AG09319 (cell line): ENCODE results near the gene HELZ.

Experiments used
- DNase-seq: peaks from one replicate; pipeline ENCODE4 v3.0.0-alpha.2; 2010; ENCODE audit warnings: low read depth; ENCODE audit errors: extremely low read depth
- CTCF ChIP-seq: IDR thresholded peaks from 2 replicates; pipeline ENCODE4 v1.5.1; 2011; ENCODE audit warnings: low read depth, mild to moderate bottlenecking, inconsistent platforms, low read length, moderate library complexity

The HELZ gene

GRCh38 chr17:67038861-67039365 is 206.1 kb downstream of the HELZ start:
- no peak for DNase-seq
- no peak for TF ChIP-seq CTCF

GRCh38 chr17:67035131-67036083 is 209.6 kb downstream of the HELZ start:
- TF ChIP-seq CTCF, result no peak

GRCh38 chr17:67033613-67034012 is 211.4 kb downstream of the HELZ start:
- no peak for TF ChIP-seq CTCF
- no peak for DNase-seq

More at GRCh38 chr17:67035131-67036083, 209.6 kb downstream of the HELZ start:
- DNase-seq, result no peak

- DNase-seq, result no peak
- no peak for TF ChIP-seq CTCF
Observed at GRCh38 chr17:67032985-67033384, 212.0 kb downstream of the HELZ start.

- no peak for TF ChIP-seq CTCF
- DNase-seq, result no peak
Observed at GRCh38 chr17:67032382-67032781, 212.6 kb downstream of the HELZ start.

GRCh38 chr17:67030641-67031040 is 214.4 kb downstream of the HELZ start:
- no peak for DNase-seq
- no peak for TF ChIP-seq CTCF

- no peak for TF ChIP-seq CTCF
- no peak for DNase-seq
Observed at GRCh38 chr17:67027031-67027628, 217.9 kb downstream of the HELZ start.
